ENCODE measurements around the gene PLAAT2.
"Not testable (repeated sequence)": the region's sequence is repeated elsewhere in the genome, so short reads cannot be mapped to it uniquely, and the experiment has no call there.

DNA sequence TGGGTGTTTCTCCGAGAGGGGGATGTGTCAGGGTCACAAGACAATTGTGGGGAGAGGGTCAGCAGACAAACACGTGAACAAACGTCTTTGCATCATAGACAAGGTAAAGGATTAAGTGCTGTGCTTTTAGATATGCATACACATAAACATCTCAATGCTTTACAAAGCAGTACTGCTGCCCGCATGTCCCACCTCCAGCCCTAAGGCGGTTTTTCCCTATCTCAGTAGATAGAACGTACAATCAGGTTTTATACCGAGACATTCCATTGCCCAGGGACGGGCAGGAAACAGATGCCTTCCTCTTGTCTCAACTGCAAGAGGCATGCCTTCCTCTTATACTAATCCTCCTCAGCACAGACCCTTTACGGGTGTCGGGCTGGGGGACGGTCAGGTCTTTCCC is 35.0 kb downstream of the PLAAT2 start:
- TF ChIP-seq, protein P1, sequence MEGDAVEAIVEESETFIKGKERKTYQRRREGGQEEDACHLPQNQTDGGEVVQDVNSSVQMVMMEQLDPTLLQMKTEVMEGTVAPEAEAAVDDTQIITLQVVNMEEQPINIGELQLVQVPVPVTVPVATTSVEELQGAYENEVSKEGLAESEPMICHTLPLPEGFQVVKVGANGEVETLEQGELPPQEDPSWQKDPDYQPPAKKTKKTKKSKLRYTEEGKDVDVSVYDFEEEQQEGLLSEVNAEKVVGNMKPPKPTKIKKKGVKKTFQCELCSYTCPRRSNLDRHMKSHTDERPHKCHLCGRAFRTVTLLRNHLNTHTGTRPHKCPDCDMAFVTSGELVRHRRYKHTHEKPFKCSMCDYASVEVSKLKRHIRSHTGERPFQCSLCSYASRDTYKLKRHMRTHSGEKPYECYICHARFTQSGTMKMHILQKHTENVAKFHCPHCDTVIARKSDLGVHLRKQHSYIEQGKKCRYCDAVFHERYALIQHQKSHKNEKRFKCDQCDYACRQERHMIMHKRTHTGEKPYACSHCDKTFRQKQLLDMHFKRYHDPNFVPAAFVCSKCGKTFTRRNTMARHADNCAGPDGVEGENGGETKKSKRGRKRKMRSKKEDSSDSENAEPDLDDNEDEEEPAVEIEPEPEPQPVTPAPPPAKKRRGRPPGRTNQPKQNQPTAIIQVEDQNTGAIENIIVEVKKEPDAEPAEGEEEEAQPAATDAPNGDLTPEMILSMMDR (IDR thresholded peaks at IDR 0.05), result not testable (repeated sequence)
- not testable (repeated sequence) for TF ChIP-seq POLR2A (IDR thresholded peaks at IDR 0.05)

Measured in vagina (tissue), 2 donors.